HCT116 (cell line): ENCODE data around the gene CFAP43. TPM values are rescaled to one million over a fixed set of nuclear protein-coding genes. Genes with fewer than 3 reads are reported as not detected.

ENCODE experiments used
- ATAC-seq: fragments of 200-7000 bp; cut with Tn5 transposase; 2 replicates; pipeline ENCODE4 v1.9.1; 2020; ENCODE audit warnings: mild to moderate bottlenecking, moderate library complexity
- BruUV-seq: library from RNA; stranded (reverse); fragments of 400-500 nt; replicated peaks from 2 replicates; lab custom pipeline; 2021; lab: Mats Ljungman, UMichigan
- CTCF ChIA-PET: fragments of 300-600 bp; sonication (Branson Sonifier 250); formaldehyde crosslinking; loops from one replicate; lab custom pipeline; 2021; ENCODE audit warnings: antibody characterized with exemption; lab: Charles Lee
- POLR2A ChIA-PET: fragments of 300-600, 350-600 bp; sonication (Branson Sonifier 250); formaldehyde crosslinking; loops from one replicate; lab custom pipeline; 2021; ENCODE audit warnings: antibody characterized with exemption; lab: Charles Lee
- RAD21 ChIA-PET, 2 experiments: fragments of 300-600 bp; sonication (Branson Sonifier 250); formaldehyde crosslinking; loops; one replicate each; lab custom pipeline; 2023; ENCODE audit warnings: low total read pairs in 2 of 2; ENCODE audit not compliant: uncharacterized antibody in 2 of 2, unreplicated experiment in 2 of 2, low non-redundant PET in 1 of 2; lab: Charles Lee
- DNase-seq: peaks from one replicate; pipeline ENCODE4 v3.0.0-alpha.2; 2010; ENCODE audit warnings: low read depth, low spot score
- H2AFZ ChIP-seq: fragments of 200-600 bp; shearing (Covaris generic), sonication (generic); 2 replicates; pipeline ENCODE4 v1.6.1; 2017; ENCODE audit warnings: low read depth, mixed run types, mixed read lengths, antibody characterized with exemption, low read length; ENCODE audit not compliant: poor library complexity, severe bottlenecking
- H3K27ac ChIP-seq: 2 replicates; pipeline ENCODE4 v1.5.1; 2012; ENCODE audit warnings: low read depth, low read length
- H3K27me3 ChIP-seq: fragments of 200-600 bp; sonication (generic); 2 replicates; pipeline ENCODE4 v1.6.1; 2016; ENCODE audit warnings: mixed run types, low read length, mixed read lengths; ENCODE audit not compliant: insufficient read depth
- H3K36me3 ChIP-seq, 2 experiments: fragments of 200-500 bp in 1 of 2; fragments of 200-600 bp in 1 of 2; sonication (Bioruptor generic) in 1 of 2; sonication (generic) in 1 of 2; 2 replicates each; pipeline versions ENCODE4 v1.5.1 to v1.6.1; 2014 to 2016; ENCODE audit warnings: low read length in 2 of 2, inconsistent platforms in 1 of 2, mixed read lengths in 1 of 2, mixed run types in 1 of 2; ENCODE audit not compliant: insufficient read depth in 2 of 2, control insufficient read depth in 1 of 2
- H3K4me1 ChIP-seq, 2 experiments: fragments of 200-600 bp in 1 of 2; sonication (generic) in 1 of 2; 2 replicates each; pipeline versions ENCODE4 v1.5.1 to v1.6.1; 2012 to 2017; ENCODE audit warnings: low read length in 2 of 2, inconsistent platforms in 1 of 2, mild to moderate bottlenecking in 1 of 2, mixed read lengths in 1 of 2, mixed run types in 1 of 2, moderate library complexity in 1 of 2; ENCODE audit not compliant: insufficient read depth in 2 of 2, control insufficient read depth in 1 of 2
- H3K4me2 ChIP-seq: fragments of 200-600 bp; sonication (generic); 2 replicates; pipeline ENCODE4 v1.6.1; 2017; ENCODE audit warnings: mixed run types, low read length, mixed read lengths
- H3K4me3 ChIP-seq, 2 experiments: fragments of 200-600 bp in 1 of 2; sonication (generic) in 1 of 2; replicated peaks in 1 of 2; 2 replicates each; pipeline ENCODE4 v1.5.1; 2011 to 2016; ENCODE audit warnings: low read length in 2 of 2, control low read depth in 1 of 2, low read depth in 1 of 2, mild to moderate bottlenecking in 1 of 2, mixed read lengths in 1 of 2, mixed run types in 1 of 2
- H3K79me2 ChIP-seq: fragments of 200-600 bp; sonication (generic); 2 replicates; pipeline ENCODE4 v1.6.1; 2017; ENCODE audit warnings: mild to moderate bottlenecking, mixed run types, low read length, moderate library complexity, mixed read lengths; ENCODE audit not compliant: insufficient read depth
- H3K9ac ChIP-seq: fragments of 200-600 bp; sonication (generic); 2 replicates; pipeline ENCODE4 v1.6.1; 2016; ENCODE audit warnings: low read length, mixed read lengths
- H3K9me2 ChIP-seq: fragments of 200-600 bp; sonication (generic), shearing (Covaris generic); 2 replicates; pipeline ENCODE4 v1.6.1; 2017; ENCODE audit warnings: mixed run types, mild to moderate bottlenecking, moderate library complexity; ENCODE audit not compliant: insufficient read depth
- H3K9me3 ChIP-seq, 2 experiments: fragments of 200-500 bp in 1 of 2; fragments of 200-600 bp in 1 of 2; sonication (Bioruptor generic) in 1 of 2; sonication (generic) in 1 of 2; 2 replicates each; pipeline ENCODE4 v1.6.1; 2014 to 2017; ENCODE audit warnings: low read length in 2 of 2, mixed read lengths in 2 of 2, inconsistent platforms in 1 of 2, low read depth in 1 of 2, mild to moderate bottlenecking in 1 of 2, mixed run types in 1 of 2, moderate library complexity in 1 of 2; ENCODE audit not compliant: control insufficient read depth in 1 of 2, insufficient read depth in 1 of 2
- H4K20me1 ChIP-seq: fragments of 200-600 bp; sonication (generic), shearing (Covaris generic); 2 replicates; pipeline ENCODE4 v1.6.1; 2017; ENCODE audit warnings: mixed run types, mild to moderate bottlenecking, moderate library complexity; ENCODE audit not compliant: insufficient read depth
- CEBPB ChIP-seq: IDR thresholded peaks from 2 replicates; pipeline ENCODE4 v1.6.1; 2012; ENCODE audit warnings: low read depth
- EZH2 ChIP-seq: fragments of 200-600 bp; sonication (generic); IDR thresholded peaks from 2 replicates; pipeline ENCODE4 v1.6.1; 2017; ENCODE audit warnings: antibody characterized with exemption, mixed run types
- EZH2phosphoT487 ChIP-seq: fragments of 200-600 bp; IDR thresholded peaks from 2 replicates; pipeline ENCODE4 v1.6.1; 2018; ENCODE audit warnings: antibody characterized with exemption, borderline replicate concordance
- POLR2A ChIP-seq: IDR thresholded peaks from 2 replicates; pipeline ENCODE4 v1.7.0; 2011; ENCODE audit warnings: borderline replicate concordance; ENCODE audit not compliant: insufficient read depth, insufficient read length; ENCODE audit errors: extremely low read depth
- POLR2AphosphoS5 ChIP-seq: IDR thresholded peaks from 2 replicates; pipeline ENCODE4 v1.6.1; 2011; ENCODE audit warnings: mild to moderate bottlenecking, low read depth, low read length, moderate library complexity
- RAD21 ChIP-seq: IDR thresholded peaks from 2 replicates; pipeline ENCODE4 v1.6.1; 2012; ENCODE audit warnings: low read depth, mild to moderate bottlenecking
- SP1 ChIP-seq: IDR thresholded peaks from 2 replicates; pipeline ENCODE4 v1.6.1; 2012; ENCODE audit warnings: low read depth
- SRF ChIP-seq: IDR thresholded peaks from 2 replicates; pipeline ENCODE4 v1.6.1; 2012; ENCODE audit warnings: low read depth
- TCF7L2 ChIP-seq: IDR thresholded peaks from 2 replicates; pipeline ENCODE4 v1.7.0; 2011; ENCODE audit warnings: borderline replicate concordance, inconsistent platforms; ENCODE audit not compliant: insufficient read depth, insufficient read length; ENCODE audit errors: extremely low read depth
- YY1 ChIP-seq: IDR thresholded peaks from 2 replicates; pipeline ENCODE4 v1.6.1; 2011; ENCODE audit warnings: low read length, low read depth, moderate library complexity, mild to moderate bottlenecking; ENCODE audit not compliant: insufficient replicate concordance; ENCODE audit errors: extremely low read depth
- ZFX ChIP-seq: fragments of 450-650 bp; IDR thresholded peaks from 2 replicates; pipeline ENCODE4 v1.6.1; 2017
- ZNF274 ChIP-seq: fragments of 200-500 bp; sonication (Bioruptor generic); IDR thresholded peaks from 2 replicates; pipeline ENCODE4 v1.6.1; 2014; ENCODE audit warnings: mild to moderate bottlenecking, low read depth, low read length, inconsistent platforms
- intact Hi-C: fragments of 100-400 bp; cut with micrococcal nuclease; formaldehyde crosslinking; loops from 2 replicates; pipeline ENCODE4 v1.10.0; 2022
- total RNA-seq: library from RNA; stranded (reverse); gene quantifications from one replicate; pipeline ENCODE4 v1.2.1, GENCODE V29; 2021; ENCODE audit not compliant: unreplicated experiment
- TF ChIP-seq, protein P1 (sequence below): IDR thresholded peaks from 2 replicates; pipeline ENCODE4 v1.6.1; 2012
- TF ChIP-seq, protein P2 (sequence below), 3 experiments: fragments of 200-600 bp in 1 of 3; sonication (generic) in 1 of 3; IDR thresholded peaks in 2 of 3; conservative IDR thresholded peaks in 1 of 3; 2 replicates each; pipeline ENCODE4 v1.5.1; 2012 to 2017; ENCODE audit warnings: low read depth in 2 of 3, low read length in 2 of 3, antibody characterized with exemption in 1 of 3, borderline replicate concordance in 1 of 3, control low read depth in 1 of 3, mild to moderate bottlenecking in 1 of 3, mixed read lengths in 1 of 3, mixed run types in 1 of 3, moderate library complexity in 1 of 3; ENCODE audit not compliant: insufficient read depth in 1 of 3
- TF ChIP-seq, protein P3 (sequence below): IDR thresholded peaks from 2 replicates; pipeline ENCODE4 v1.6.1; 2012; ENCODE audit warnings: low read depth

Gene CFAP43
- total RNA-seq, 1 experiment from 2014 or later = 4.0 TPM

DNA sequence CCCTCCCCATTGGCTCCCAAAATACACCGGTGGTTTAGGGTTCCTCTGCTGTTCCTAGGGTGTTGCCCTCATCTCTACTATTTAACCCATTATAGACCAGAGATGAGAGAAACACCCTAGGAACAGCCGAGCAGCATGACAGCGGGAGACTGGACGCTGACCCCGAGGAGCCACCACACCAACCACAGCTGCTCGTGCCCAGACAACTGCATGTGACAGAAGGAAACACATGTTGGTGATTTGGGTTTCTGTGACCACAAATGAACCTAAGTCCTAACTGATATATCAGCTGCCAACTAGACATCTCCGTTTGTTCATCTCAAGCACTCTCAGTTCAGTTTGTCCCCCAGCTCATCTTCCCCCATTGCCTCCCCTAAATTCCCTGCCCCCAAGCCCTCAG, 13.4 kb downstream of the CFAP43 start (continued):
- TF ChIP-seq ZNF274 = no peak
- no peak for TF ChIP-seq ZFX
- no peak for TF ChIP-seq SRF
- TF ChIP-seq EZH2phosphoT487 = no peak

DNA sequence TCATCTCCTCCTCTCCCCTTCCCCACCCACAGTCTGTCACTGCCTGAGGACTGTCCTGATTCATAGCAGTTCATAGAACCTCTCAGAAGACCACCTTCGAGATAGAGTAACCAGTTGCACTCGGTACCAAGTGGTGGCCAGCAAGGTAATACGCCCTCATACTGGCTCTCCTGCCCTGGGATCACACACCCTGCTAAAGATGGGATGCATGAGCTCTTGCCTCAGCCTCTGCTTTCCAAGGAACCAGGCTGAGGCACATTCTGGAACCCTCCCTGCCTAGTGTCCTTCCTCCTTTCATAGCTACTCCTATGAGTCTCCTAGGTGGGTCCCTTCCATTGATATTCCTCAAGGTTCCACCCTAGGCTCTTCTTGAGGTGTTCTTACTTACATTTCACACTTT, 15.5 kb downstream of the CFAP43 start:
- intact Hi-C loops = no loop called here
- CTCF ChIA-PET = interaction anchor here (1.1 kb wide), 1 partner anchor 77 kb away, joined by 3 read pairs; no protein-coding TSS in a partner anchor
- no peak for ATAC-seq

More for the DNA sequence above, 15.5 kb downstream of the CFAP43 start:
- ChIA-PET RAD21 (no interaction called here), POLR2A (no interaction called here)
- no peak overlapping the region for H2AFZ ChIP-seq
- H3K79me2 ChIP-seq = no peaks in the 10 kb centered on the region
- TF ChIP-seq, protein P1, sequence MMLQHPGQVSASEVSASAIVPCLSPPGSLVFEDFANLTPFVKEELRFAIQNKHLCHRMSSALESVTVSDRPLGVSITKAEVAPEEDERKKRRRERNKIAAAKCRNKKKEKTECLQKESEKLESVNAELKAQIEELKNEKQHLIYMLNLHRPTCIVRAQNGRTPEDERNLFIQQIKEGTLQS = no peak
- TF ChIP-seq POLR2AphosphoS5 = no peak
- TF ChIP-seq, protein P2, sequence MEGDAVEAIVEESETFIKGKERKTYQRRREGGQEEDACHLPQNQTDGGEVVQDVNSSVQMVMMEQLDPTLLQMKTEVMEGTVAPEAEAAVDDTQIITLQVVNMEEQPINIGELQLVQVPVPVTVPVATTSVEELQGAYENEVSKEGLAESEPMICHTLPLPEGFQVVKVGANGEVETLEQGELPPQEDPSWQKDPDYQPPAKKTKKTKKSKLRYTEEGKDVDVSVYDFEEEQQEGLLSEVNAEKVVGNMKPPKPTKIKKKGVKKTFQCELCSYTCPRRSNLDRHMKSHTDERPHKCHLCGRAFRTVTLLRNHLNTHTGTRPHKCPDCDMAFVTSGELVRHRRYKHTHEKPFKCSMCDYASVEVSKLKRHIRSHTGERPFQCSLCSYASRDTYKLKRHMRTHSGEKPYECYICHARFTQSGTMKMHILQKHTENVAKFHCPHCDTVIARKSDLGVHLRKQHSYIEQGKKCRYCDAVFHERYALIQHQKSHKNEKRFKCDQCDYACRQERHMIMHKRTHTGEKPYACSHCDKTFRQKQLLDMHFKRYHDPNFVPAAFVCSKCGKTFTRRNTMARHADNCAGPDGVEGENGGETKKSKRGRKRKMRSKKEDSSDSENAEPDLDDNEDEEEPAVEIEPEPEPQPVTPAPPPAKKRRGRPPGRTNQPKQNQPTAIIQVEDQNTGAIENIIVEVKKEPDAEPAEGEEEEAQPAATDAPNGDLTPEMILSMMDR (IDR thresholded peaks at IDR 0.05 in 2 of 3, conservative IDR thresholded peaks at IDR 0.05 in 1 of 3; ENCODE audit: borderline replicate concordance in 1 of 3, insufficient read depth in 1 of 3, low read depth in 2 of 3, low read length in 2 of 3) = no peak
- no peak for TF ChIP-seq POLR2A
- no peak for TF ChIP-seq EZH2
- no peak for TF ChIP-seq CEBPB
- TF ChIP-seq, protein P3, sequence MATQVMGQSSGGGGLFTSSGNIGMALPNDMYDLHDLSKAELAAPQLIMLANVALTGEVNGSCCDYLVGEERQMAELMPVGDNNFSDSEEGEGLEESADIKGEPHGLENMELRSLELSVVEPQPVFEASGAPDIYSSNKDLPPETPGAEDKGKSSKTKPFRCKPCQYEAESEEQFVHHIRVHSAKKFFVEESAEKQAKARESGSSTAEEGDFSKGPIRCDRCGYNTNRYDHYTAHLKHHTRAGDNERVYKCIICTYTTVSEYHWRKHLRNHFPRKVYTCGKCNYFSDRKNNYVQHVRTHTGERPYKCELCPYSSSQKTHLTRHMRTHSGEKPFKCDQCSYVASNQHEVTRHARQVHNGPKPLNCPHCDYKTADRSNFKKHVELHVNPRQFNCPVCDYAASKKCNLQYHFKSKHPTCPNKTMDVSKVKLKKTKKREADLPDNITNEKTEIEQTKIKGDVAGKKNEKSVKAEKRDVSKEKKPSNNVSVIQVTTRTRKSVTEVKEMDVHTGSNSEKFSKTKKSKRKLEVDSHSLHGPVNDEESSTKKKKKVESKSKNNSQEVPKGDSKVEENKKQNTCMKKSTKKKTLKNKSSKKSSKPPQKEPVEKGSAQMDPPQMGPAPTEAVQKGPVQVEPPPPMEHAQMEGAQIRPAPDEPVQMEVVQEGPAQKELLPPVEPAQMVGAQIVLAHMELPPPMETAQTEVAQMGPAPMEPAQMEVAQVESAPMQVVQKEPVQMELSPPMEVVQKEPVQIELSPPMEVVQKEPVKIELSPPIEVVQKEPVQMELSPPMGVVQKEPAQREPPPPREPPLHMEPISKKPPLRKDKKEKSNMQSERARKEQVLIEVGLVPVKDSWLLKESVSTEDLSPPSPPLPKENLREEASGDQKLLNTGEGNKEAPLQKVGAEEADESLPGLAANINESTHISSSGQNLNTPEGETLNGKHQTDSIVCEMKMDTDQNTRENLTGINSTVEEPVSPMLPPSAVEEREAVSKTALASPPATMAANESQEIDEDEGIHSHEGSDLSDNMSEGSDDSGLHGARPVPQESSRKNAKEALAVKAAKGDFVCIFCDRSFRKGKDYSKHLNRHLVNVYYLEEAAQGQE = no peak
- no peak for TF ChIP-seq YY1
- TF ChIP-seq SP1 = no peak
- no peak for TF ChIP-seq RAD21
- TF ChIP-seq SRF = no peak
- TF ChIP-seq EZH2phosphoT487 = no peak
- TF ChIP-seq TCF7L2 = no peak
- no peak for TF ChIP-seq ZFX
- no peak for DNase-seq
- no peaks in the 10 kb centered on the region for H4K20me1 ChIP-seq
- no peak overlapping the region for H3K27ac ChIP-seq
- no peak overlapping the region for H3K9ac ChIP-seq
- H3K9me2 ChIP-seq = no peaks in the 10 kb centered on the region
- H3K36me3 ChIP-seq = no peaks in the 10 kb centered on the region
- H3K4me3 ChIP-seq = no peak overlapping the region
- BruUV-seq = no TSS peak
- H3K27me3 ChIP-seq = no peaks in the 10 kb centered on the region
- H3K4me2 ChIP-seq = no peak overlapping the region
- H3K4me1 ChIP-seq = no peaks in the 10 kb centered on the region
- no peaks in the 10 kb centered on the region for H3K9me3 ChIP-seq
